Measurements from ENCODE around the gene ZBTB7A. TPM values are rescaled to one million over a fixed set of nuclear protein-coding genes. Genes with fewer than 3 reads are reported as not detected.
A peak's percentile ranks its signal among the peaks of the same experiment; 100 is the strongest.

ZBTB7A gene
- total RNA-seq, 1 donor, result 31.2 TPM

GRCh38 chr19:4094761-4095487 is 28.2 kb upstream of the ZBTB7A start:
- no peak for DNase-seq (ENCODE audit: low read depth in 2 of 3, low spot score in 2 of 3)

- DNase-seq (ENCODE audit: low read depth in 2 of 3, low spot score in 2 of 3), result no peak
These were observed 27.6 kb upstream of the ZBTB7A start for GRCh38 chr19:4094291-4094690.

GRCh38 chr19:4093643-4094175 is 27.0 kb upstream of the ZBTB7A start:
- DNase-seq (ENCODE audit: low read depth in 2 of 3, low spot score in 2 of 3), result no peak

- DNase-seq (ENCODE audit: low read depth in 2 of 3, low spot score in 2 of 3), result no peak
These were observed 23.9 kb upstream of the ZBTB7A start for GRCh38 chr19:4090356-4091220.

GRCh38 chr19:4089946-4090345 is 23.2 kb upstream of the ZBTB7A start:
- no peak for DNase-seq (ENCODE audit: low read depth in 2 of 3, low spot score in 2 of 3)

- DNase-seq (ENCODE audit: low read depth in 2 of 3, low spot score in 2 of 3), result peak in 2 of 3 donors; percentile 76 to 77
These were observed 22.8 kb upstream of the ZBTB7A start for GRCh38 chr19:4089400-4089908.

GRCh38 chr19:4088975-4089374 is 22.3 kb upstream of the ZBTB7A start:
- peak in 2 of 3 donors; percentile 82 to 87 for DNase-seq (ENCODE audit: low read depth in 2 of 3, low spot score in 2 of 3)

- DNase-seq (ENCODE audit: low read depth in 2 of 3, low spot score in 2 of 3), result no peak
These were observed 21.3 kb upstream of the ZBTB7A start for GRCh38 chr19:4087787-4088679.

- DNase-seq (ENCODE audit: low read depth in 2 of 3, low spot score in 2 of 3), result no peak
These were observed 19.7 kb upstream of the ZBTB7A start for GRCh38 chr19:4086411-4086867.

- no peak for DNase-seq (ENCODE audit: low read depth in 2 of 3, low spot score in 2 of 3)
These were observed 17.8 kb upstream of the ZBTB7A start for GRCh38 chr19:4084547-4084877.

- peak in 2 of 3 donors; percentile 74 to 79 for DNase-seq (ENCODE audit: low read depth in 2 of 3, low spot score in 2 of 3)
These were observed 17.2 kb upstream of the ZBTB7A start for GRCh38 chr19:4083677-4084546.

GRCh38 chr19:4082172-4082571 is 15.5 kb upstream of the ZBTB7A start:
- no peak for DNase-seq (ENCODE audit: low read depth in 2 of 3, low spot score in 2 of 3)

GRCh38 chr19:4081441-4082129 is 14.9 kb upstream of the ZBTB7A start:
- no peak for DNase-seq (ENCODE audit: low read depth in 2 of 3, low spot score in 2 of 3)

GRCh38 chr19:4080473-4080872 is 13.8 kb upstream of the ZBTB7A start:
- no peak for DNase-seq (ENCODE audit: low read depth in 2 of 3, low spot score in 2 of 3)

- DNase-seq (ENCODE audit: low read depth in 2 of 3, low spot score in 2 of 3), result peak in 2 of 3 donors; percentile 67 to 70
These were observed 11.3 kb upstream of the ZBTB7A start for GRCh38 chr19:4077800-4078684.

- no peak for DNase-seq (ENCODE audit: low read depth in 2 of 3, low spot score in 2 of 3)
These were observed 10.3 kb upstream of the ZBTB7A start for GRCh38 chr19:4077007-4077374.

- no peak for DNase-seq (ENCODE audit: low read depth in 2 of 3, low spot score in 2 of 3)
These were observed 8.7 kb upstream of the ZBTB7A start for GRCh38 chr19:4075373-4075772.

- no peak for DNase-seq (ENCODE audit: low read depth in 2 of 3, low spot score in 2 of 3)
These were observed 4.9 kb upstream of the ZBTB7A start for GRCh38 chr19:4071610-4072009.
